MCF 10A (cell line): ENCODE results near the gene TMEM186. TPM values are rescaled to one million over a fixed set of nuclear protein-coding genes. Genes with fewer than 3 reads are reported as not detected.

Experiments used
- BruUV-seq: library from RNA; stranded (reverse); fragments of 400-500 nt; replicated peaks from 2 replicates; lab custom pipeline; 2021; lab: Mats Ljungman, UMichigan
- CTCF ChIA-PET: fragments of 300-600 bp; sonication (Branson Sonifier 250); formaldehyde crosslinking; extraction: SDS; loops from one replicate; lab custom pipeline; 2021; ENCODE audit warnings: antibody characterized with exemption, inconsistent platforms; lab: Yijun Ruan, JAX
- POLR2A ChIA-PET: fragments of 300-600, 350-650 bp; sonication (Branson Sonifier 250); formaldehyde crosslinking; extraction: SDS; loops from one replicate; lab custom pipeline; 2020; ENCODE audit warnings: antibody characterized with exemption, inconsistent platforms; lab: Yijun Ruan, JAX
- DNase-seq: peaks from one replicate; pipeline ENCODE4 v3.0.0-alpha.2; 2018; ENCODE audit not compliant: unreplicated experiment
- H3K27ac Mint-ChIP-seq: one replicate; pipeline ENCODE4 v1.8.0; 2022; ENCODE audit warnings: mild to moderate bottlenecking, low read depth, mixed read lengths; ENCODE audit not compliant: unreplicated experiment
- H3K27me3 Mint-ChIP-seq: one replicate; pipeline ENCODE4 v1.8.0; 2022; ENCODE audit warnings: mixed read lengths; ENCODE audit not compliant: insufficient read depth, unreplicated experiment
- H3K36me3 Mint-ChIP-seq: one replicate; pipeline ENCODE4 v1.8.0; 2022; ENCODE audit warnings: mild to moderate bottlenecking, moderate library complexity, mixed read lengths; ENCODE audit not compliant: insufficient read depth, unreplicated experiment
- H3K4me1 Mint-ChIP-seq: one replicate; pipeline ENCODE4 v1.8.0; 2022; ENCODE audit warnings: mixed read lengths; ENCODE audit not compliant: insufficient read depth, unreplicated experiment
- H3K4me3 Mint-ChIP-seq: one replicate; pipeline ENCODE4 v1.8.0; 2022; ENCODE audit warnings: mild to moderate bottlenecking, moderate library complexity, mixed read lengths; ENCODE audit not compliant: unreplicated experiment
- H3K9me3 Mint-ChIP-seq: one replicate; pipeline ENCODE4 v1.8.0; 2022; ENCODE audit warnings: mixed read lengths; ENCODE audit not compliant: unreplicated experiment
- intact Hi-C: fragments of 100-400 bp; cut with micrococcal nuclease; formaldehyde crosslinking; loops from 2 replicates; pipeline ENCODE4 v1.14.1; 2022
- total RNA-seq: library from RNA; stranded (reverse); gene quantifications from 2 replicates; pipeline ENCODE4 v1.2.3, GENCODE V29; 2022
- TF ChIP-seq, protein P1 (sequence below): fragments of 200-600 bp; IDR thresholded peaks from one replicate; pipeline ENCODE4 v1.8.0; 2022; ENCODE audit warnings: antibody characterized with exemption, mild to moderate bottlenecking; ENCODE audit not compliant: unreplicated experiment

The TMEM186 gene
- total RNA-seq, 1 experiment from 2014 or later: 12.9 TPM

DNA sequence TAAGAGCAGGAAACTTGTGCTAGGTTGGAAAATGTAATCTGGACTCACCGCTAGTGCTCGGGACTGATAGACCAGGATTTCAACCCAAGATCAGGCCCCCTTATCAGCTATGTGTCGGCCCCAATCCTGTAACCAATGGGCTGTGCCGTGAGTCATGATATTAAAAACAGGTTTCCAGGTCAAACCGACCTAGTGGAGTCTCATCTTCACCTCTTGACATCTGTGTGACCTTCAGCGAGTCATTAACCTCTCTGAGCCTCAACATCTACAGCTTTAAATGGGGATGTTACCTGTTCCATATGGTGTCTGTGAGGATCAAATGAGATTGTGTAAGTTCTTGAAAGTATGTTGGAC is 712 bp upstream of the TMEM186 start:
- DNase-seq: peak; percentile 22
- H3K27ac Mint-ChIP-seq: peak overlapping the region; percentile 97
- ChIA-PET CTCF (interaction anchor here (0.5 to 3.7 kb wide), 10 partner anchors 8 to 225 kb away, joined by 3 to 19 read pairs (median 3); no protein-coding TSS in a partner anchor), POLR2A (interaction anchor here (0.7 to 1.9 kb wide), 7 partner anchors 8 to 122 kb away, joined by 3 to 11 read pairs (median 3); partner anchors contain the start of gene CARHSP1)
- intact Hi-C loops: loop anchor here (10.0 kb wide), 1 partner anchor 337 kb away; no protein-coding TSS in a partner anchor
- no peaks in the 10 kb centered on the region for H3K27me3 Mint-ChIP-seq
- H3K36me3 Mint-ChIP-seq: peaks cover 29% of the 10 kb centered on the region
- no peaks in the 10 kb centered on the region for H3K9me3 Mint-ChIP-seq
- H3K4me3 Mint-ChIP-seq: peak overlapping the region; percentile 92
- BruUV-seq: TSS peak; percentile 54
- peaks cover 9% of the 10 kb centered on the region for H3K4me1 Mint-ChIP-seq
- TF ChIP-seq, protein P1, sequence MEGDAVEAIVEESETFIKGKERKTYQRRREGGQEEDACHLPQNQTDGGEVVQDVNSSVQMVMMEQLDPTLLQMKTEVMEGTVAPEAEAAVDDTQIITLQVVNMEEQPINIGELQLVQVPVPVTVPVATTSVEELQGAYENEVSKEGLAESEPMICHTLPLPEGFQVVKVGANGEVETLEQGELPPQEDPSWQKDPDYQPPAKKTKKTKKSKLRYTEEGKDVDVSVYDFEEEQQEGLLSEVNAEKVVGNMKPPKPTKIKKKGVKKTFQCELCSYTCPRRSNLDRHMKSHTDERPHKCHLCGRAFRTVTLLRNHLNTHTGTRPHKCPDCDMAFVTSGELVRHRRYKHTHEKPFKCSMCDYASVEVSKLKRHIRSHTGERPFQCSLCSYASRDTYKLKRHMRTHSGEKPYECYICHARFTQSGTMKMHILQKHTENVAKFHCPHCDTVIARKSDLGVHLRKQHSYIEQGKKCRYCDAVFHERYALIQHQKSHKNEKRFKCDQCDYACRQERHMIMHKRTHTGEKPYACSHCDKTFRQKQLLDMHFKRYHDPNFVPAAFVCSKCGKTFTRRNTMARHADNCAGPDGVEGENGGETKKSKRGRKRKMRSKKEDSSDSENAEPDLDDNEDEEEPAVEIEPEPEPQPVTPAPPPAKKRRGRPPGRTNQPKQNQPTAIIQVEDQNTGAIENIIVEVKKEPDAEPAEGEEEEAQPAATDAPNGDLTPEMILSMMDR: no peak

DNA sequence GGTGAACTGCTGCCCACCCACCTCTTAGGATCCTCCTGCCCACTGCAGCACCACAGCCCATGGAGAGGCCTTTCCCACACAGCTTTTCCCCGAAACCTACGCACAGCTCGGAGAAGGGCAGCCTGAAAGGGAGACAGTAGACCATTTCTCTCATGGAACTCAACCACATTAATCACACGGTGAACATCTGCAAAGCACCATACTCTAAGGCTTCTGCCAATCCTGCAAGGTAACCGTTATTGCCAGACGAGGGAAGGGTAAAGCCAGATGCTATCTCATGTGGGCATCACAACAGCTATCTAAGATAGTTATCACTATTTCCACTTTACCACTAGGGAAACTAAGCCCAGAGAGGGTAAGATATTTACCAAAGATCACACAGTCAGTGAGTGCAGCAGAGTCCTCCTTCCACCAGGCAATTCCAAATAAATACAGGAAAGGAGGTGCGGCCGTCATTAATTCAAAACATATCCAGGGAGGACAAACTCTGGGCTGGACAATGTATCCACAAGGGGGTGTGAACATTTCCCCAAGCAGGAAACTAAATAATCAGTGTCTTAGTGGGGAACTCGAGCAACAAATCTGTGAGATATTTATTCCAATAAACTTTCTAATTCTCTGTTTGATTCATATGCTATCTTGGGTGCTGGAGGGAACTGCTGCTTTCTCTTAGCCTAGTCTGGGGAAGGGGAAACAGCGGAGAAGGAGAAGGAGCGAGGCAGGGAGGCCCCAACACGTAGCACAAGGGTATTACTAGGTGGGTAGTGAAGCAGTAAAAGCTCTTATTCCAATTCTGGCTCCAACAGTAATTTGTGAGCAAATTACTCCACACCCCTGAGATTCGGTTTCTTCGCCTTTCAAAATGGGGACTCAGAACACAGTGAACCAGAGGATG is 723 bp downstream of the TMEM186 start:
- intact Hi-C loops: loop anchor here (2.0 to 10.0 kb wide), 2 partner anchors 84 to 338 kb away; no protein-coding TSS in a partner anchor
- ChIA-PET CTCF (interaction anchor here (0.7 to 3.7 kb wide), 16 partner anchors 9 to 230 kb away, joined by 3 to 19 read pairs (median 4); no protein-coding TSS in a partner anchor), POLR2A (interaction anchor here (0.6 to 1.9 kb wide), 8 partner anchors 10 to 159 kb away, joined by 3 to 8 read pairs (median 4); partner anchors contain the start of gene CARHSP1)
- Mint-ChIP-seq H3K27ac (peak overlapping the region; percentile 97), H3K36me3 (peaks cover 15% of the 10 kb centered on the region), H3K27me3 (no peaks in the 10 kb centered on the region), H3K9me3 (no peaks in the 10 kb centered on the region), H3K4me1 (peaks cover 9% of the 10 kb centered on the region), H3K4me3 (peak overlapping the region; percentile 92)
- DNase-seq: no peak
- TF ChIP-seq, protein P1: no peak
- TSS peak; percentile 73 for BruUV-seq

DNA sequence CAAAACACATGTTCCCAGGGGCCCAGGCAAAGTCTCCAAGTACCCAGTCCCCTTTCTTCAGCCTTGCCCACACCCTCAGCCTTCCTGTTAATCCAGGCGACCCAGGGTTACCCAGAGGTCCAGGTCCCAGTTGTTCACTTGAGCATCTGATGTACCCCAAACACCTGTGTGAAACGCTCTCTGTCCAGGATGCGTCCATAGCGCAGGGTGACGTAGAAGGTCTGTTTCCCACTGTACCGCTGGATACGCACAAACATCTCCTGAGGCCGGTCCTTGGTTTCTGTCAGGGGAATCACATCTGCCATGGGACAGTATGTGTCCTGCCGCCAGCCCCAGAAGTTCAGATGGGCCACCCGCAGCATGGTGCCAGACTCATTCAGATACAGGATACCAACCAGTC is 1.6 kb downstream of the TMEM186 start:
- H3K4me3 Mint-ChIP-seq: no peak overlapping the region
- ChIA-PET CTCF (interaction anchor here (0.8 to 3.7 kb wide), 7 partner anchors 16 to 223 kb away, joined by 3 to 19 read pairs (median 4); no protein-coding TSS in a partner anchor), POLR2A (interaction anchor here (0.6 kb wide), 1 partner anchor 166 kb away, joined by 3 read pairs; no protein-coding TSS in a partner anchor)
- peaks cover 9% of the 10 kb centered on the region for H3K4me1 Mint-ChIP-seq
- no peaks in the 10 kb centered on the region for H3K9me3 Mint-ChIP-seq
- H3K36me3 Mint-ChIP-seq: peaks cover 6% of the 10 kb centered on the region
- no TSS peak for BruUV-seq
- DNase-seq: no peak
- intact Hi-C loops: loop anchor here (2.0 to 10.0 kb wide), 2 partner anchors 85 to 339 kb away; no protein-coding TSS in a partner anchor
- TF ChIP-seq, protein P1: no peak
- H3K27ac Mint-ChIP-seq: no peak overlapping the region
- no peaks in the 10 kb centered on the region for H3K27me3 Mint-ChIP-seq
